Naive thymus-derived CD4-positive, alpha-beta T cell (primary cell): ENCODE measurements around the gene ESRRG. TPM values are rescaled to one million over a fixed set of nuclear protein-coding genes. Genes with fewer than 3 reads are reported as not detected.

ENCODE experiments used
- ATAC-seq: fragments of 150-1000 bp; cut with Tn5 transposase; 2 replicates; pipeline ENCODE4 v1.10.0; 2021; ENCODE audit warnings: mild to moderate bottlenecking, moderate library complexity
- CTCF ChIA-PET: fragments of 350-600 bp; sonication (Branson Sonifier 250); formaldehyde crosslinking; loops from one replicate; lab custom pipeline; 2021; ENCODE audit warnings: antibody characterized with exemption; lab: Charles Lee
- POLR2A ChIA-PET: fragments of 350-600 bp; sonication (Branson Sonifier 250); formaldehyde crosslinking; loops from one replicate; lab custom pipeline; 2021; ENCODE audit warnings: antibody characterized with exemption, inconsistent platforms; lab: Charles Lee
- DNase-seq, 9 donors: peaks; one replicate each; pipeline versions ENCODE4 v3.0.0 to v3.0.0-alpha.2; 2020 to 2022; ENCODE audit warnings: mixed read lengths in 1 of 9
- H3K27ac ChIP-seq: one replicate; pipeline ENCODE4 v1.7.0; 2013; ENCODE audit warnings: mild to moderate bottlenecking, low read depth, low read length, moderate library complexity
- H3K27me3 ChIP-seq, 2 donors: one replicate each; pipeline ENCODE4 v1.7.0; 2013; ENCODE audit warnings: low read length in 2 of 2, mild to moderate bottlenecking in 2 of 2, moderate library complexity in 2 of 2; ENCODE audit not compliant: control insufficient read depth in 2 of 2, insufficient read depth in 2 of 2
- H3K36me3 ChIP-seq, 3 experiments: 1 replicate in 2 of 3; 2 replicates in 1 of 3; pipeline ENCODE4 v1.7.0; 2013; ENCODE audit warnings: low read length in 3 of 3, mild to moderate bottlenecking in 3 of 3, moderate library complexity in 1 of 3; ENCODE audit not compliant: insufficient read depth in 3 of 3, control insufficient read depth in 2 of 3
- H3K4me1 ChIP-seq, 2 donors: one replicate each; pipeline ENCODE4 v1.7.0; 2013; ENCODE audit warnings: low read length in 2 of 2, mild to moderate bottlenecking in 2 of 2, moderate library complexity in 1 of 2; ENCODE audit not compliant: control insufficient read depth in 2 of 2, insufficient read depth in 2 of 2
- H3K4me3 ChIP-seq: 2 replicates; pipeline ENCODE4 v1.7.0; 2013; ENCODE audit warnings: mild to moderate bottlenecking, low read length
- H3K9me3 ChIP-seq, 3 experiments: 1 replicate in 2 of 3; 2 replicates in 1 of 3; pipeline ENCODE4 v1.7.0; 2013; ENCODE audit warnings: low read length in 3 of 3; ENCODE audit not compliant: control insufficient read depth in 2 of 3
- H3K27ac Mint-ChIP-seq, 9 donors: one replicate each; pipeline ENCODE4 v1.8.0; 2020 to 2022; ENCODE audit warnings: mixed read lengths in 9 of 9, mild to moderate bottlenecking in 8 of 9, moderate library complexity in 5 of 9, inconsistent platforms in 2 of 9
- H3K27me3 Mint-ChIP-seq, 5 donors: one replicate each; pipeline ENCODE4 v1.8.0; 2021 to 2022; ENCODE audit warnings: mixed read lengths in 5 of 5, mild to moderate bottlenecking in 1 of 5
- H3K36me3 Mint-ChIP-seq, 5 donors: one replicate each; pipeline ENCODE4 v1.8.0; 2020 to 2022; ENCODE audit warnings: mixed read lengths in 5 of 5, mild to moderate bottlenecking in 3 of 5, inconsistent platforms in 1 of 5
- H3K4me1 Mint-ChIP-seq, 7 donors: one replicate each; pipeline ENCODE4 v1.8.0; 2020 to 2022; ENCODE audit warnings: mixed read lengths in 7 of 7, mild to moderate bottlenecking in 3 of 7, inconsistent platforms in 1 of 7
- H3K4me3 Mint-ChIP-seq, 10 donors: one replicate each; pipeline ENCODE4 v1.8.0; 2020 to 2022; ENCODE audit warnings: mild to moderate bottlenecking in 10 of 10, mixed read lengths in 10 of 10, moderate library complexity in 6 of 10, inconsistent platforms in 2 of 10
- H3K9me3 Mint-ChIP-seq, 11 donors: one replicate each; pipeline ENCODE4 v1.8.0; 2020 to 2022; ENCODE audit warnings: mixed read lengths in 11 of 11, mild to moderate bottlenecking in 4 of 11, inconsistent platforms in 1 of 11, moderate library complexity in 1 of 11
- intact Hi-C, 2 donors: fragments of 100-400 bp; cut with micrococcal nuclease; formaldehyde crosslinking; loops; one replicate each; pipeline ENCODE4 v1.15.1; 2023
- polyA plus RNA-seq, 2 donors: library from polyadenylated mRNA; unstranded; fragments of 300-500 nt; fragmentation: Illumina TruSeq; gene quantifications; one replicate each; pipeline ENCODE4 v1.2.3, GENCODE V29; 2021
- total RNA-seq, 6 experiments: library from RNA in 5 of 6; stranded (reverse) in 5 of 6; gene quantifications; 1 replicate in 5 of 6; 2 replicates in 1 of 6; pipeline ENCODE4 v1.2.3 and lab custom pipeline; 2021 to 2026

ESRRG gene
- total and polyA plus RNA-seq, 7 experiments from 2014 or later: not detected

GRCh38 chr1:216461466-216461865 lies 261.8 kb downstream of the ESRRG start:
- ATAC-seq (no peak), DNase-seq (no peak)
- H3K36me3 ChIP-seq: no peaks in the 10 kb centered on the region
- no peaks in the 10 kb centered on the region for H3K4me1 Mint-ChIP-seq
- H3K27me3 ChIP-seq: no peaks in the 10 kb centered on the region
- POLR2A ChIA-PET: no interaction called here
- no peak overlapping the region for H3K4me3 Mint-ChIP-seq
- no peak overlapping the region for H3K4me3 ChIP-seq
- intact Hi-C loops: no loop called here
- H3K27ac Mint-ChIP-seq: no peak overlapping the region
- H3K9me3 Mint-ChIP-seq: peaks cover 0 to 6% (median 3%) of the 10 kb centered on the region in 11 donors
- H3K27ac ChIP-seq: no peak overlapping the region
- no peaks in the 10 kb centered on the region for H3K4me1 ChIP-seq
- no peaks in the 10 kb centered on the region for H3K9me3 ChIP-seq
- CTCF ChIA-PET: no interaction called here
- H3K27me3 Mint-ChIP-seq: no peaks in the 10 kb centered on the region
- H3K36me3 Mint-ChIP-seq: no peaks in the 10 kb centered on the region

GRCh38 chr1:216459651-216460207 lies 263.5 kb downstream of the ESRRG start:
- no peak overlapping the region for H3K4me3 ChIP-seq
- DNase-seq: no peak
- H3K4me1 ChIP-seq: no peaks in the 10 kb centered on the region
- no peak for ATAC-seq
- H3K27me3 ChIP-seq: no peaks in the 10 kb centered on the region
- no peak overlapping the region for H3K27ac Mint-ChIP-seq
- H3K27me3 Mint-ChIP-seq: no peaks in the 10 kb centered on the region
- ChIA-PET POLR2A (no interaction called here), CTCF (no interaction called here)
- no peaks in the 10 kb centered on the region for H3K4me1 Mint-ChIP-seq
- no peaks in the 10 kb centered on the region for H3K9me3 ChIP-seq
- no peak overlapping the region for H3K4me3 Mint-ChIP-seq
- no peak overlapping the region for H3K27ac ChIP-seq
- intact Hi-C loops: no loop called here
- H3K9me3 Mint-ChIP-seq: peaks cover 0 to 8% (median 2%) of the 10 kb centered on the region in 11 donors
- no peaks in the 10 kb centered on the region for H3K36me3 ChIP-seq
- no peaks in the 10 kb centered on the region for H3K36me3 Mint-ChIP-seq

- ChIA-PET POLR2A (no interaction called here), CTCF (no interaction called here)
- H3K27me3 ChIP-seq: no peaks in the 10 kb centered on the region
- Mint-ChIP-seq H3K27me3 (no peaks in the 10 kb centered on the region), H3K9me3 (peaks cover 0 to 11% (median 3%) of the 10 kb centered on the region in 11 donors), H3K4me1 (no peaks in the 10 kb centered on the region), H3K36me3 (no peaks in the 10 kb centered on the region), H3K27ac (no peak overlapping the region), H3K4me3 (no peak overlapping the region)
- no peaks in the 10 kb centered on the region for H3K36me3 ChIP-seq
- ATAC-seq (no peak), DNase-seq (no peak)
- intact Hi-C loops: no loop called here
- H3K4me3 ChIP-seq: no peak overlapping the region
- H3K9me3 ChIP-seq: no peaks in the 10 kb centered on the region
- no peak overlapping the region for H3K27ac ChIP-seq
- H3K4me1 ChIP-seq: no peaks in the 10 kb centered on the region
These were observed 264.4 kb downstream of the ESRRG start for GRCh38 chr1:216458812-216459211.

GRCh38 chr1:216457356-216457755 lies 265.9 kb downstream of the ESRRG start:
- H3K36me3 ChIP-seq: no peaks in the 10 kb centered on the region
- peaks cover 0 to 19% (median 2%) of the 10 kb centered on the region in 11 donors for H3K9me3 Mint-ChIP-seq

GRCh38 chr1:216456682-216457081 lies 266.5 kb downstream of the ESRRG start:
- Mint-ChIP-seq H3K27ac (no peak overlapping the region), H3K36me3 (no peaks in the 10 kb centered on the region), H3K27me3 (no peaks in the 10 kb centered on the region), H3K4me1 (no peaks in the 10 kb centered on the region), H3K4me3 (no peak overlapping the region), H3K9me3 (peaks cover 0 to 19% (median 2%) of the 10 kb centered on the region in 11 donors)
- Histone ChIP-seq H3K27ac (no peak overlapping the region), H3K27me3 (no peaks in the 10 kb centered on the region), H3K9me3 (no peaks in the 10 kb centered on the region), H3K4me3 (no peak overlapping the region), H3K36me3 (no peaks in the 10 kb centered on the region), H3K4me1 (no peaks in the 10 kb centered on the region)
- no peak for DNase-seq
- ATAC-seq: no peak
- CTCF ChIA-PET: no interaction called here
- intact Hi-C loops: no loop called here
- POLR2A ChIA-PET: no interaction called here

More at GRCh38 chr1:216457356-216457755, 265.9 kb downstream of the ESRRG start:
- intact Hi-C loops: no loop called here
- Histone ChIP-seq H3K9me3 (no peaks in the 10 kb centered on the region), H3K4me3 (no peak overlapping the region), H3K27ac (no peak overlapping the region), H3K4me1 (no peaks in the 10 kb centered on the region), H3K27me3 (no peaks in the 10 kb centered on the region)
- Mint-ChIP-seq H3K27ac (no peak overlapping the region), H3K27me3 (no peaks in the 10 kb centered on the region), H3K36me3 (no peaks in the 10 kb centered on the region), H3K4me3 (no peak overlapping the region), H3K4me1 (no peaks in the 10 kb centered on the region)
- DNase-seq: no peak
- ATAC-seq: no peak
- POLR2A ChIA-PET: no interaction called here
- CTCF ChIA-PET: no interaction called here

- Mint-ChIP-seq H3K27ac (no peak overlapping the region), H3K36me3 (no peaks in the 10 kb centered on the region), H3K4me1 (no peaks in the 10 kb centered on the region), H3K27me3 (no peaks in the 10 kb centered on the region), H3K4me3 (no peak overlapping the region), H3K9me3 (peaks cover 0 to 14% (median 4%) of the 10 kb centered on the region in 11 donors)
- Histone ChIP-seq H3K9me3 (no peaks in the 10 kb centered on the region), H3K27ac (no peak overlapping the region), H3K4me3 (no peak overlapping the region), H3K36me3 (no peaks in the 10 kb centered on the region), H3K4me1 (no peaks in the 10 kb centered on the region), H3K27me3 (no peaks in the 10 kb centered on the region)
- intact Hi-C loops: no loop called here
- ATAC-seq (no peak), DNase-seq (no peak)
- POLR2A ChIA-PET: no interaction called here
- CTCF ChIA-PET: no interaction called here
These were observed 269.5 kb downstream of the ESRRG start for GRCh38 chr1:216453777-216454176.
